Amygdala (tissue), 56 donors: ENCODE data around the gene LMAN1.

Source experiments
- DNase-seq, 56 donors: peaks; one replicate each; lab custom pipeline; 2025; lab: John Stamatoyannopoulos, UW

Gene LMAN1

DNA sequence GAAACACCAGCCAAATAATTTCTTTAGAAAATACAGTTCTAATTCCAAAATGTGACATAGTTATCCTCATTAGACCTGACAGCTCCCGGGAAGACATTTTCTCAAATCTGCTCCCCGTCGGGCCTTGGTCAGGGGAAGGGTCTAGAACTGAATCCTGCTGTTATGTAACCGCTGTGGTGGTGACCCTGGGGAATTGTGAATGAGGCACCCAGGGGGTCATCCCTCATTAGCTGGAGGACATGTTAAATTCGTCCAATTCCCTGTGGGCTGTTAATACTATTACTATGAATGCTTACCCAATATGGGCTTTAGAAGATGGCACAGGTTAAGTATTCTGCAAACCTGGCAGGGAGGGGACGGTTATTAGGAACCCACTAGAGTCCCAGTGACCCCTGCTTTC, 52.4 kb downstream of the LMAN1 start:
- DNase-seq: no peak

DNA sequence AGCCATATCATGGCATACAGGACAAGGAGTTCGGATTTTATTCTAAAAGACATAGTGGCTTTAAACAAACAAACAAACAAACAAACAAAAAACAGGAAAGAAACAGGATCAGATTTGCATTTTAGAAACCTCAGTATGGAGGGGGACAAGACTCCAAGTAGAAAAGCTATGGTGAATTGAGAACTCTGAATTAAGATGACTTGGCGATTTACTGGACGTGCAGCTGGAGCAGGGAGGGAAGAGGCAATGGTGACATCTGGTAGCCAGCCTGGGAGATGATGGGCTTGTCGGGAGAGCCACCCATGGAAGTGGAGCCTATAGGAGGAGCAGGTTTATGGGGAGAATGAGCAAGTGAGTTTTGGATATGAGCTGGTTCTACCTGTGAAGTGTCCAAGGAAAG, 53.8 kb downstream of the LMAN1 start:
- no peak for DNase-seq

DNA sequence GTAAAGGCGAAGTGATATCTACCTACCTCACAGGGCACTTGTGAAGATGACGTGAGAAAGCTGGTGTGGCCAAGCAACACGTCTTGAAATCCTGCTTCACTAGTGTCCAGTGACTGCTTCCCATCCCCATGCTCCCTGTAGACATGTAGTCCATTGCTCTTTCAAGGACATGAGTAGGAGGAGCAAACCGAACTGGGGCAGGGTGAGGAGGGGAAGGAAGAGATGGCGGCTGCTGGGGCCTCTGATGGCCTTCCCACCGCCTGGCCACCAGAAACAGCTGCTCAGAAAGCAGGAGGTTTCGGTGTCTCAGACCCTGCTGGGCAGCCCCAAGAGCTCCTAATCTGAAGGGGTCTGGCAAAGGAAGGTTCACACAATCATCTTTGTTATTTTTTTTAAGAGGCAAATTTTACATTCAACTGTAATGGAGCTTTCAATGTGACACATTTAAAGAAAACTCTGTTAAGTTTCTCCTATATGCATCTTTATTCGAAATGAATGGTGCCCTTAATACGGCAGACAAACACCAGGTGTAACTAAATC, 55.3 kb downstream of the LMAN1 start:
- no peak for DNase-seq

DNA sequence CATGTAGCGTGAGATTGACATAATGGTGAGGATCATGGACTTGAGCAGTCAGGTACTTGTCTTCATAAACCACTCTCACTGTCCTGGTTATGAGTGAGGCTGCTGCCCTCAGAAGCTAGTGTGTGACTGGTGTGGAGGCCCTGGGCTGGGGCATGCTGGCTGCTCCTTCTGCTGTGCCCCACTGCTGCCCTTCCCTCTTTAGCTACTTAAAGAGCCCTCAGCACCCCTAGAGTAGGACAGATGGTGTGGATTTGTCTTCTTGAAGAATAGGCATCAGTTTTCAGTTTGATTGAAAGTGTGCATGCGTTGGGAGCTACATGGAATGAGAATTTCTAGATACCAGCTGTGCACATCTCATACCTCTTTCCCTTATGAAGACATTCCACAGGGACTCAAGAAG, 56.1 kb downstream of the LMAN1 start:
- DNase-seq: no peak

DNA sequence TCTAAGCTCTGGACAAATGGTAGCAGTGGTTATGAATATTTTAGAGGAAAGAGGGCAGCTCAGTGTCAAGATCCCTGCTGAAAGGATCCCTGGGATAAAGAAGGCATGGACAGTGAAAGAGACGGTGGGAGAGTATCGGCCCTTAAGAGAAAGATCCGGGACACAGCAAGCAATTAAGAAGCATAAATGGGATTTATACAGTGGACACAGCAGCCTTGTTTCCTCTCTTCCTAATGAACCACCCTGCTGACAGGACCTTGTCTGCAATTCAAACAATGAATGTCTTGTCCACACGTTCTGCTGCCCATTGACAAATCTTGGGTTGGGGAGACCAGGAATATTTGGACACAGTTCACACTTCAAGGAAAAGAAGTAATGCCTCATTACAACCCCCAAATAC, 57.1 kb downstream of the LMAN1 start:
- no peak for DNase-seq

DNA sequence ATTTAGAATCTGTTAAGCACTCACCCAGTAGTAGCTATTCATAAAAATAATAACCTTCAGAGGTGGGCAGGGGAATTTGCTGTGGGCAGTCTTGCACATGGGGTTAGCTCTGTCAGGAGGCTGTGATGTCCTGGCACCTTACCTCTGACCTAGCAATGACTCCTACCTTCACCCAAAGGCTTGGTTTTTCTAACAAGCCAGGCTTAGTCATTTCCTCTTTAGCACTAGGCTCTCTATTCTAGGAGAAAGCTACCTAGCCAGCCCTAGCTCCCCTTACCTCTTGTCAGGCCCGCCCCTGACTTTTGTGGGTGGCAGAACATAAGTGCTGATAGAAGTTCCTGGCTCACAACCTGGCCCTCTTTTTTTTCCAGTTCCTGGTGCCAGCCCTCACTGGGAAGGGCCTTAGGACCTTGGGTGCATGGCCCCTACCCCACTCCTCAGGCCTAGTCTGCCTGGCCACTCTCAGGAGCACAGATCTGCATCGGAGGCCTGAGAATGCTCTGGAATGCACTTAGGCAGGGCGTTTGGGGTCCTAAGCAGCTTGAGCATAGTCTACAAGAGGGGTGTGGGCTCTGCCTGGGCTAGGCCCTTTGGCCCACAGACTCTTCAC, 58.3 kb downstream of the LMAN1 start:
- DNase-seq: no peak

DNA sequence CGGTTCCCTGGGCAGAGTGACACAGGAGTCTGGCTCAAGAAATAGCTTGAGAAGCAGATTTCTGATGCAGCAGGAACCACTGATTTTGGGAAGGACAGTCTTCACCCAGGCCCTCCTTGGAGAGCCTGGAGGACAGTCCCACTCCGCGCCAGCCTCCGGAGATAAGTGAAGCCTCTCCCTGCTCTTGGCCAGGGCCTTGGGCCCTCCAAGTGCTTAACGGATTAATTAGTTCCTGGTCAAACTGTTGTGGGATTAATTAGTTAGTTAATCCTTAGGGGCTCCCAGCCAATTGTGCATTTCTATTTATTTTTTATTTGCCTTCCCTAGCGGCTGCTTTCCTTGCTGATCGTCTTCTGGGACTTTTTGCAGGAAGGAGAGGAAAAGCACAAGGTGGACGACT, 60.2 kb downstream of the LMAN1 start:
- no peak for DNase-seq

DNA sequence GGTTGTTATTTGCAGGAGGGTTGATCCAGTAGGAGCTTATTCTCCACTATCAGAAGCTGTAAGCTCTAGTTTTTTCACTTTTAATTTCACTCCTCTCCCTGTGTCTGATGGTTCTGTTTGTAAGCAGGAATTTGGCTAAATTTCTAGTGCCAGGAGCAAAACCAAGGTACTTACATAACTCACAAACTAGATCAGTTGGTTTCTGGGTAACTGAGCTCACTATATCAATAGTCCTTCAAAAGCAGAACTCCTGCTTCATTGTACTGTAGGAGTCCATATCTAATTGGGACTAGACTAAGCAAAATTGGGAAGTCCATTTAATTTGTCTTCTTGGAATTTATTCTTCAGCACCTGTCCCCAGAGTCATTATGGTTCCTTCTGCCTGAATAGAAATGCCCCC, 65.7 kb downstream of the LMAN1 start:
- no peak for DNase-seq

DNA sequence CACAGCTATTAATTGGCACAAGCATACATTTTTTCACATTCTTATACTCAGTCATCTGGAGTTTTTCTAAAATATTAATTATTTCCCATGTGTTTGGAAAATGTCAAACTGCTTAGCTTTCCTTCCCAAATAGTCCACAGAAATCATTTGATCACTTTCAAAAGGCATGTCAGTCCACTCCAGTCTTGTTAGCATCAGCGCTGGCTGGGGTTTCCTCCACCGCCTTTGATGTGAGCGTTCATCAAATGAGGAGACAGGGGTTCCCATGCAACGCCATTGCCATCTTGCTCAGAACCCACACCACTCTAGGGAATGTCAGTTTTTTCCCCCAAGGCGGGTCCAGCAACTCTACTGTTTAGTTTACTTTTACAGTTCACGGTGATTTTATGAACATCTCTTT, 72.7 kb downstream of the LMAN1 start:
- no peak for DNase-seq

DNA sequence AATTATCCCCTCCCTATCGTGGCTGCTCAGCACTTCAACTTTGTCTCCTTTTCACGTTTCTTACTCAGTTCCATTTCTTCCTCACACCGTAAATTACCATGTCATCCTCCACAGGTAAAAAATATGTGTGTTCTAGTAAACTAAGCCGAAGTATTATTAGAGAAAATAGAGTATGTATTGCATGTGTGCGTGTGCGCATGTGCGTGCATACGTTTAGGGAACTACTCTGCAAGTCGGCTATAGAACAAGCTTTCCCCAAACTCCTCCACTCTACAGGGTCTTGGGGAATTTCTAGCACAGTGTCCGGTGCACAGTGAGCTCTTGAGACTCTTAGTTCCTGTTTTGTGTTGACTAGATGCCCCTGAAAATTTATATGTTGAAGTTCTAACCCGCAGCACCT, 76.7 kb downstream of the LMAN1 start:
- DNase-seq: no peak

DNA sequence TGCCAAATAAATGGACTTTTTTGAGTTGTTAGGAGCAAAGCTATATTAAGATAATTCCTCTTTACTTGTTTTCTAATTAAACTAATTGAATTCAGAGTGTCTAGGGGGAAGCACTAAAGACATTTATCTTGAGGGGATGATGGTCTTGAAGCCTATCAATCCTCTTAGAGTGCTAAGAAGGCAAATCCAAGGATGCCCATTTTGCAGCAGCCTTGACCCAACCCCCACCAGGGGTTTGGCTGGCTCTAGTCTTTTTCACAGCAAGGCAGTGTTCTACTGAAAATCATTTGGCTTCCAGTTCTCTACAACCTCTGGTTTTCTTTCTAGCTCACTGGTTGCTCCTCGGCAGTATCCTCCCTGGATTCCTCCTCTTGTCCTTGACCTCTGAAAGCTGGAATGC, 79.3 kb downstream of the LMAN1 start:
- DNase-seq: no peak

DNA sequence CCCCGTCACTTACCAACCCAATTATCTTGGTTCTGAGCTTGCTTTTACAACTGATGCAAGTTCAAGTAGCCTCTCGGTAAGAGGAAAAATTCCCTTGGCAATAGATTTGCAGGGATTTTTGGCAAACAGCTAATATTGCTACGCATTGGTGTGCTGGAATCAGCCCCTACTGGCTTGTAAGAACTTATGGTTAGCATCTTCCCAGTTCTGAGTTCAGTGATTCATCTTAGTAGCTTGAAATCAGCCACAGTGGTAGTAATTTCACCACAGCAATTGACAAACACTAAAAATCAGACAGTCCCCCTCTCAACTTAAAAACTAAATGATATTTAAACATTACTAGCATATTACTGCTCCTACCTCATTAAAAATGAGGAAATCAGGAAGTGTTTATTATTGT, 79.9 kb downstream of the LMAN1 start:
- DNase-seq: no peak

DNA sequence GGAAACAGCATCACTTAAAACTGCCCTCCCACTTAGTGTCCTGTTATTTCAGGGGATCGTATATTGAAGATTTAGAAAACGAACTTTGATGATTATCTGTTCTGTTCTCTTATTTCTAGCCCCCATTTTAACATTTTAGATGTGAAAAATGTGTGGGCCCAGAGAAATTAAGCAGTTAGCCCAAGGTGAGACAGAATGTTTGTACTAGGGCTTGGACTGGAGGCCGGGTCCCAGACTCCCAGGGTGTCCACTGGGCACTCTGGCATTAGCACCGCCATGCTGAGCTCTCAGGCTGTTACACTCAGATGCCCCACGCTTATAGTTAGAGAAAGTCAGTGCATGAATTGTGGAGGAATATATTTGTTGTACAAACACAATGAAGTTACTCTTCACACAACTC, 80.3 kb downstream of the LMAN1 start:
- no peak for DNase-seq
